Osteoblast (primary cell): ENCODE data around the gene TXK. TPM values are rescaled to one million over a fixed set of nuclear protein-coding genes. Genes with fewer than 3 reads are reported as not detected.

Source experiments
- DNase-seq: peaks from one replicate; pipeline ENCODE4 v3.0.0; 2011; ENCODE audit warnings: low spot score, mixed read lengths; ENCODE audit not compliant: insufficient read length; ENCODE audit errors: missing footprints
- H2AFZ ChIP-seq: 2 replicates; pipeline ENCODE4 v1.6.0; 2011; ENCODE audit warnings: mild to moderate bottlenecking, low read length
- H3K27ac ChIP-seq: 2 replicates; pipeline ENCODE4 v1.5.1; 2011; ENCODE audit warnings: mild to moderate bottlenecking, low read depth, low read length, moderate library complexity
- H3K27me3 ChIP-seq: 2 replicates; pipeline ENCODE4 v1.6.0; 2012; ENCODE audit warnings: mild to moderate bottlenecking, control low read depth, inconsistent platforms, low read length, moderate library complexity; ENCODE audit not compliant: insufficient read depth
- H3K36me3 ChIP-seq: 2 replicates; pipeline ENCODE4 v1.5.1; 2011; ENCODE audit warnings: mild to moderate bottlenecking, low read length, control low read depth, moderate library complexity; ENCODE audit not compliant: insufficient read depth
- H3K4me1 ChIP-seq: 2 replicates; pipeline ENCODE4 v1.5.1; 2011; ENCODE audit warnings: mild to moderate bottlenecking, low read length, control low read depth, moderate library complexity; ENCODE audit not compliant: insufficient read depth
- H3K4me2 ChIP-seq: 2 replicates; pipeline ENCODE4 v1.6.0; 2011; ENCODE audit warnings: mild to moderate bottlenecking, low read length; ENCODE audit not compliant: insufficient read depth
- H3K4me3 ChIP-seq: fragments of 200-600 bp; sonication (generic); 3 replicates; pipeline ENCODE4 v1.5.1; 2012; ENCODE audit warnings: mild to moderate bottlenecking, low read length, inconsistent platforms; ENCODE audit not compliant: insufficient read depth
- H3K79me2 ChIP-seq: 2 replicates; pipeline ENCODE4 v1.6.0; 2012; ENCODE audit warnings: mild to moderate bottlenecking, low read length, control low read depth, inconsistent platforms; ENCODE audit not compliant: insufficient read depth
- H3K9me3 ChIP-seq: 2 replicates; pipeline ENCODE4 v1.5.1; 2011; ENCODE audit warnings: low read depth, low read length, control low read depth
- H4K20me1 ChIP-seq: 2 replicates; pipeline ENCODE4 v1.6.0; 2012; ENCODE audit warnings: mild to moderate bottlenecking, low read length, control low read depth; ENCODE audit not compliant: insufficient read depth
- total RNA-seq: library from RNA; depleted of rRNA; stranded (reverse); fragments of >200 nt; gene quantifications from 2 replicates; pipeline ENCODE4 v1.2.3, GENCODE V29; 2012
- TF ChIP-seq, protein P1 (sequence below): IDR thresholded peaks from 2 replicates; pipeline ENCODE4 v1.5.1; 2011; ENCODE audit warnings: mild to moderate bottlenecking, low read depth, low read length, moderate library complexity; ENCODE audit errors: extremely low read depth

TXK gene
- total RNA-seq, 1 donor = 0.72 TPM

DNA sequence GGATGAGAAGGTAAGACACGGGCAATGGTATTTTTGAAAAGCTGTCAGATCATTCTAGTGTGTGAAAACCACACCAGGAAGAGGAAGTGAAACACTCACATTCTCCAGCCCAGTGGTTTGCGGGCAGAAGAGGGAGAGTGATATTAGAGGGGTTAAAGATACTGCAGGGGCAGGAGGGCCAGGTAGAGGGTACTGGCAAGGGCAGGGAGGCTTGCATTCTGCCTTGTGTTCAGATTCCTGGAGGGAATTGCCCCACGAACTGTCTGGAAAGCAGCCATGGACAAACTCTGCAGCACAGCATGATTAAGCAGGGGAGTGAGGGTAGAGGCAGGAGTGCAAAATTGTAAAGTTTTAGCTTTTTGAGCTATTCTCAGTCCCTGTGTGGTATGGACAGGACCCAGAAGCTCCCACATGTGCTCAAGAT, 86.6 kb downstream of the TXK start:
- peaks cover 15% of the 10 kb centered on the region for H3K27me3 ChIP-seq
- TF ChIP-seq, protein P1, sequence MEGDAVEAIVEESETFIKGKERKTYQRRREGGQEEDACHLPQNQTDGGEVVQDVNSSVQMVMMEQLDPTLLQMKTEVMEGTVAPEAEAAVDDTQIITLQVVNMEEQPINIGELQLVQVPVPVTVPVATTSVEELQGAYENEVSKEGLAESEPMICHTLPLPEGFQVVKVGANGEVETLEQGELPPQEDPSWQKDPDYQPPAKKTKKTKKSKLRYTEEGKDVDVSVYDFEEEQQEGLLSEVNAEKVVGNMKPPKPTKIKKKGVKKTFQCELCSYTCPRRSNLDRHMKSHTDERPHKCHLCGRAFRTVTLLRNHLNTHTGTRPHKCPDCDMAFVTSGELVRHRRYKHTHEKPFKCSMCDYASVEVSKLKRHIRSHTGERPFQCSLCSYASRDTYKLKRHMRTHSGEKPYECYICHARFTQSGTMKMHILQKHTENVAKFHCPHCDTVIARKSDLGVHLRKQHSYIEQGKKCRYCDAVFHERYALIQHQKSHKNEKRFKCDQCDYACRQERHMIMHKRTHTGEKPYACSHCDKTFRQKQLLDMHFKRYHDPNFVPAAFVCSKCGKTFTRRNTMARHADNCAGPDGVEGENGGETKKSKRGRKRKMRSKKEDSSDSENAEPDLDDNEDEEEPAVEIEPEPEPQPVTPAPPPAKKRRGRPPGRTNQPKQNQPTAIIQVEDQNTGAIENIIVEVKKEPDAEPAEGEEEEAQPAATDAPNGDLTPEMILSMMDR = no peak
- no peaks in the 10 kb centered on the region for H3K9me3 ChIP-seq
- peak overlapping the region; percentile 29 for H3K4me2 ChIP-seq
- H3K27ac ChIP-seq = no peak overlapping the region
- H3K79me2 ChIP-seq = no peaks in the 10 kb centered on the region
- H3K4me1 ChIP-seq = no peaks in the 10 kb centered on the region
- peak overlapping the region; percentile 72 for H2AFZ ChIP-seq
- H4K20me1 ChIP-seq = no peaks in the 10 kb centered on the region
- H3K36me3 ChIP-seq = no peaks in the 10 kb centered on the region
- no peak overlapping the region for H3K4me3 ChIP-seq
- no peak for DNase-seq

DNA sequence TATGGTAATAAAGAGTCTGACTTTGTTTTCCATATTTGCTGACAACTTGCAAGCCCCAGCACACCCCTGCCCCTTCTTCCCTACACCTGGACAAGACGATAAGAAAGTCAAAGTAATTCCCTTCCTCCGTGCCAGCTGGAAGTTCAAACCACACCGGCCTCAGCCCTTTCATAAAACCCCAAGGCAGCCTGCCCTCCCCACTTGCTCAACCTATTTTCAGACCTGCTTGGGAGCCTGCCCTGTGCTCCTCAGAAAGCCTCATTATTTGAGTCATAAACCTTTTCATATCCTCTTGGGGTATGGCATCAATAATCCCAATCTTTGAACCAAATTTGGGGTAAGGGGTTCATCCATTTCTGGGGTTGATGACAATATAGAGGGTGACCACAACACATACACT, 88.0 kb downstream of the TXK start:
- no peaks in the 10 kb centered on the region for H3K4me1 ChIP-seq
- no peaks in the 10 kb centered on the region for H3K36me3 ChIP-seq
- H3K4me3 ChIP-seq = no peak overlapping the region
- H3K27me3 ChIP-seq = peaks cover 15% of the 10 kb centered on the region
- no peak overlapping the region for H3K27ac ChIP-seq
- no peak overlapping the region for H2AFZ ChIP-seq
- no peaks in the 10 kb centered on the region for H3K9me3 ChIP-seq
- TF ChIP-seq, protein P1 = no peak
- no peak for DNase-seq
- H3K79me2 ChIP-seq = no peaks in the 10 kb centered on the region
- H4K20me1 ChIP-seq = no peaks in the 10 kb centered on the region
- H3K4me2 ChIP-seq = no peak overlapping the region

DNA sequence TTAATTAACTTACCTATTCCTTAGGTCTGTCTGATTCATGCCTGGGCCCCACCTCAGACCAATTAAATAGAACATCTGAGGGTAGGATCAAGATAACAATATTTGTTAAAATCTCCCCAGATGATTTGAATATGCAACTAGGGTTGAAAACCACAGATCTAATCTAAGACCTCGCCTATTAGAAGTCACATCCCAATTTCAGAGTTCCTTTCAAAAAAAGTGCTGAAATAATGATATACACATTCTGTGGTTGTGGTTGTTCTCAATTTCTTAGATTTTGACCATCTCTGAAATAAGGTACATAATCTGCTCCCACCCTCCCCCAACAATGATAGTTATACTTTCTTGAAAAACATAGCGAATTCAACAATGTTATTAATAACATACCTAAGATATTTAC, 89.8 kb downstream of the TXK start:
- Histone ChIP-seq H3K27me3 (peaks cover 15% of the 10 kb centered on the region), H3K4me2 (no peak overlapping the region), H3K4me1 (no peaks in the 10 kb centered on the region), H3K79me2 (no peaks in the 10 kb centered on the region), H3K27ac (no peak overlapping the region), H3K4me3 (no peak overlapping the region), H4K20me1 (no peaks in the 10 kb centered on the region), H2AFZ (no peak overlapping the region), H3K36me3 (no peaks in the 10 kb centered on the region), H3K9me3 (no peaks in the 10 kb centered on the region)
- no peak for DNase-seq
- TF ChIP-seq, protein P1 = no peak

DNA sequence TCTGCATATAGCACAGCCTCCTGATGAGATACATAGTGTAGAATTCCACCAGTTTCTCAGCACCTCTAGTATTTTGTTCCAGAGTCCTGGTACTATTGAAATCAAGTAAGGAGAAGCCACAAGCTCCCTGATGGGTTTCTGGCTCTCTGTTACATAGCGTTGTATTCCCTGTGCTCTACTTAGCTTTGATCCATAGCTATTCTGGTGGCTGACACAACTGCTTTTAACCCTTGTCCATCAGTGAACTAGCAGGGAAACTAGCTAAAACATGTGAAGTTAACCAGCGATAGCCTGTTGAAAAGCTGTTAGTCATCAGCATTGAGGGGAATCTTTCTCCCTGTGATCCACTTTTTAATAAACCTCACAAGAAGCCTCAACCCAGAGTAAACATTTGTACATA, 90.5 kb downstream of the TXK start:
- Histone ChIP-seq H3K4me2 (no peak overlapping the region), H3K4me1 (no peaks in the 10 kb centered on the region), H2AFZ (no peak overlapping the region), H4K20me1 (no peaks in the 10 kb centered on the region), H3K27ac (no peak overlapping the region), H3K4me3 (no peak overlapping the region), H3K27me3 (peaks cover 15% of the 10 kb centered on the region), H3K36me3 (no peaks in the 10 kb centered on the region), H3K9me3 (no peaks in the 10 kb centered on the region), H3K79me2 (no peaks in the 10 kb centered on the region)
- TF ChIP-seq, protein P1 = no peak
- DNase-seq = no peak
